Stimulated activated CD4-positive, alpha-beta T cell treated with anti-CD3 and anti-CD28 coated beads, Interleukin-15, amount 100 ng/mL, for 1 hour (primary cell): ENCODE measurements around the gene NKG7.

Experiments used
- DNase-seq, 2 donors: peaks; one replicate each; pipeline ENCODE4 v3.0.0-alpha.2; 2020; ENCODE audit warnings: low read depth in 1 of 2, low spot score in 1 of 2

Gene NKG7

DNA sequence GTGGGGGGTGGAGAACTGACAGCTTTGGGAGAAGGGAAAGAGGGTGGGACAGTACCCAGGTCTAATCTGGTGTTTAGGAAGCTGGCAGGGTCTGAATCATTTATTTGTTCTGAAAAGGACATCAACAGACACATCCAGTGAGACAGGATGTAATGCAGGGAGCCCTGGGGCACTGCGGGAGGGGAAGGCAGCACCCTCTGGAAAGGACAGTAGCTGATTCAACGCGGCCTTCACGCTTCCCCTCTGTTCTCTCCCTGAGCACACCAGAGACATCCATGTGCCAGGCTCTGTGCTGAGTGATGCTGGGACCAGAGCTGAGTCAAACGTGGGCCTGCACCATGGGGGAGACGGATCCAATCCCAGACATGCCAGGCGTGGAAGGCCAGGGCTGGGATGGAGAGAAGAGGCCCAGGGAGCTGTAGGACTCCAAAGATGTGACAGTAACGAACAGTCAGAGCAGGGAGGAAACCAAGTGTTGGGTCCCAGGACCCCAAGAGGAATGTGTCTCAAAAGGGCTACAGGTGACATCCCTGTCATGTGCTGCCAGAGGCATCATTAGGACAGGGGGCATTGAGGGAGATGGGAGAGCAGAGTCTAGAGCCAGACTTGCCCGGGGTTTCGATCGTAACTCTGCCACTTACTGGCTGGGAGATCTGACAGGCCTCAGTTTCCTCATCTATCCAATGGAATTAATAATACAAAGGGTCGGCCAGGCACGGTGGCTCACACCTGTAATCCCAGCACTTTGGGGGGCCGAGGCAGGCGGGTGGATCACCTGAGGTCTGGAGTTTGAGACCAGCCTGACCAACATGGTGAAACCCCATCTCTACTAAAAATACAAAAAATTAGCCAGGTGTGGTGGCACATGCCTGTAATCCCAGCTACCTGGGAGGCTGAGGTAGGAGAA lies 8.0 kb downstream of the NKG7 start:
- DNase-seq = no peak

- no peak for DNase-seq
Observed at GRCh38 chr19:51361239-51361638, 11.2 kb downstream of the NKG7 start.

DNA sequence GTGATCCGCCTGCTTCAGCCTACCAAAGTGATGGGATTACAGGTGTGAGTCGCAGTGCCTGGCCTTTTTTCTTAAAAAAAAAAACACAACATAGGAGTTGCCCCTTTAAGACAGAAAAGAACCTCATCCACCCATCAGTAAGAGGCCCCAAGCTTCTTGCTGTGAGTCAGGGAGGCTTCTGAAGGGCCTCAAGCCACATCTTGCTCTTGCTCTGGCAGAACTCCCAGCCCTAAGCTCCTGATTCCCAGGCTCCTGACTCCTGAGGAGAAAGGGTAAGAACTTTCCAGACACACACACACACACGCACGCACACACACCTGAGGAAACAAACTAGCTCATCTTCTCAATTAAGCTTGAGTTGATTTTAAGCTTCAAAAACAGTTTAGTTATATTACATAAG lies 13.2 kb downstream of the NKG7 start:
- DNase-seq = no peak

GRCh38 chr19:51357952-51358351 lies 14.5 kb downstream of the NKG7 start:
- DNase-seq = no peak

DNA sequence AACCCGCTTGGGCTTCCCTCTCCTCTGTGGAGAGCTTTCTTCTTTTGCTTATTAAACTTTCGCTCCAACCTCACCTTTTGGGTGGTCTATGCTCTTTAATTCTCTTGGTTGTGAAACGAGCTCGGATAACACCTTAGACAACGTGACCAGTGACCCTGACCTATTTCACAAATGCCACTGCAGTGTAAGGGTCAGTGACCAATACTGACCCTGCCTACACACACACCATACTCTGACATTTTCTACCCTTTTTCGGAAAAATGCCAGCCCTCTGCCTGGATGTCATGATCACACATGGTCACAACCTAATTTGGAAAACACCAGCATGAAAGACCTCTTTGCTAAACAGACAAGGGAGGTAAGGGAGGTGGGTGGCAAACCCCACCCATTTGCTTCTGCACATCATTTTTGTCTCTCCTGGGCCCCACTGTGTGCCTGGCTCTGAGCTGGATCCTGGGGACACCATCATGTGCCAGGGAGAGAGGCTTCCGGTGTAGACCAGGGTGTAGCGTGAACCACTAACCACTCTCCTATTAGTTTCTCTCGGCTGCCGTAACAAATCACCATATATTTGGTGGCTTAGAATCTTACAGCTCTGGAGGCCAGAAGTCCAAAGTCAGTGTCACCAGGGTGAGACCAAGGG lies 16.2 kb downstream of the NKG7 start:
- no peak for DNase-seq

DNA sequence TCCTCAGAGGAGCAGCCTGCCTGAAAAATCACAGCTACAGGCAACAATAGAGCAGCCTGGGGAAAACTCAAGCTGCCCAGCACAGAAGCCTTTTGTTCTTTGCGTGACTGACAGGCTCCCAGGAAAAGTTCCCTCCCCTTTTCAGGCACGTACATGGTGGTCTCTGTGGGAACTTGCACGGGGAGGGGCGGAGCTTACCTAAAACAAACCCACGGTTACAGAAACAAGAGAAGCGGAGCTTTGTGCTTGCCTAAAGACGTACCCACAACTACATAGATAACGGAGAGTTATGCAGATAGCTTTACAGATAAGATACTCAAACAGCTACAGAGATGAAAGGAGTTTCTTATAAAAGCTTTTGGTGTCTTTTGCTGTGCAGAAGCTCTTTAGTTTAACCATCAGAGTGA lies 17.7 kb downstream of the NKG7 start:
- no peak for DNase-seq

DNA sequence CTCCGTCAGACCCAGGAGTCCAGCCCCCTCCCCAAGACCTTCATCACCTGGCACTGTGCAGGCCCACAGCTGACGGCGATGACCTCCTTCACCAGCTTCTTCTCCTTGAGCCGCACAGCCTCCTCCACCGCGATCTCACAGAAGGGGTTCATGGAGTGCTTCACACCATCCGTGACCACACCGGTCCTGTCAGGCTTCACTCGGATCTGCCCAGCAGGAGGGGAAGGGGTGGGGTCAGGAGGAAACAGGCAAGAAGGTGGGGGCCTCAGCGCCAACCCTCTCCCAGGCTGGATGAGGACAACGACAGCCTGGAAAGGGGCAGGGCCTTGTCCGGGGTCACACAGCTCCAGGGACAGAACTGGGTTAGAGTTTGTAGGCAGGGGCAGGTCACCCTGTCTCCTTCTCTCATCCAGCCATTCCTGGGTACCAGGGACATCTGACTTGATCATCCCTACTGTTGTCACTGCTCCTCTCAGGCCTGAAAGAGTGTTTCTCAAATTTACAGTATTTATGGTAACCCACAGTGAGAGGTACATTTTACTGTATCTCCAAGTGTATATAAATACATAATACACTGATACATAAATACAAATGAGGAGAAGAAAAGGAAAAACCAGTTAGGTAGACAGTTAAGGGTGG lies 18.2 kb downstream of the NKG7 start:
- no peak for DNase-seq

GRCh38 chr19:51352783-51353360 lies 19.6 kb downstream of the NKG7 start:
- no peak for DNase-seq

DNA sequence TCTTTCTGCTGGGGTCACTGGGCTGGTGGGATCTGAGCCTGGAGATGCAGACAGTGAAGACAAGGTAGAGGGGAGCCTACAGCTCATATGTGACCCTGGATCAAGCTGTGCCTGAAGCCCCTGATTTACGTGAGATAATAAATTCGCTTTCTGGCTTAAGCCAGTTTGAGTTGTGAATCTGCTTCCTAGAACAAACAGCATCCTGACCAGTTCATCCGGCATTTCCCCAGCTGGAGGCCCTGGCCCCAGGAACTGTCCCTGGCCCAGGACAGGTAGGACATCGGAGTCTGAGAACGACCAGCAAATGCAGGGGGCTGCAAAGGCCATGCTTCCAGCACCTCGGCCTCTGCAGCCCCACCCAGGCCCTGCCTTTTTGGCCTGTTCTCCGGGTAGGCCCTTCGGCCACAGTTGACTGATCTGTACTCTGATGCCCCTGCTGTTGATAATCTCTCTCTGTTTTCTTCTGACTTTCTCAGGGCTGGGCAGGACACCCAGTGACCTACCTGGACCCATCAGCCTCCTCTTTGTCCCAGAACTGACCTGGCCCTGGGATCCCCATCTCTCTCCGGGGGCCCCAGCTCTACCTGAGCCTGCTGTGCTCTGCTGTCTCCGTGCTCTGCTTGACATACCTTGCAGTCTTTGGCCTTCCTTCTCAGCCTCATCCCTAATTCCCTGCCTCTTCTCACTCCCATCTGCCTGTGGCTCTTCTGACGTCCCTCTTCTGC lies 21.0 kb downstream of the NKG7 start:
- DNase-seq = no peak

DNA sequence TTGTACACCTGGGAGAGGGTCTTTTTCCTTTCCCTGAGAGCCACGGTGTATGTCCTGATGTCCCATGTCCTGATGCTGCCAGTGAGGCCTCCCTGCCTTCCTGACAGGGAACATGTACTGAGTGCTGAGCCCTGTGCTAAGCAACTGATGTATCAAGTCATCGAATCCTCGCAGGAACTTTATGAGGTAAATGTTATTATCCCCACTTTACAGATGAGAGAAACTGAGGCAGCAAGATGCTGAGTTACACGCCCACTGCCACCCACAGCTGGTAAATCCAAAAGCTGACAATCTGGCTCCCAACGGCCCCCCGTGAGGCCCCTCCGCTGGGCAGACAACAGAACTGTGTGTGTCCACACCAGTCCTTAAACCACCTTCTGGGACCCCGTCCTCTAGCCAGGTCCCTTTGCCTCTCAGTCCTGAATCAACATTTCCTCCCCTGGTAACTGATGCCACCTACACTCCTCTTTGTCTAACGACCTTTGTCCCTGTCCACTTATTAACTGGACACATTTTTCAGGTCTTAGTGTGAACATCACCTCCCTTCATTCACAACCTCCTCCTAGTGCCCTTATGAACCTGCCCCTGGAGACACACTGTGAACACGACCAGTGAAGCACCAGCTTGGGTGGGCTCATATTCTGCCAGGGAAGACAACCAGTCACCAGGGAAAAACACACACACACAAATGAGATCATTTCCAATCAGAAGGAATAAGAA lies 25.1 kb downstream of the NKG7 start:
- no peak for DNase-seq

DNA sequence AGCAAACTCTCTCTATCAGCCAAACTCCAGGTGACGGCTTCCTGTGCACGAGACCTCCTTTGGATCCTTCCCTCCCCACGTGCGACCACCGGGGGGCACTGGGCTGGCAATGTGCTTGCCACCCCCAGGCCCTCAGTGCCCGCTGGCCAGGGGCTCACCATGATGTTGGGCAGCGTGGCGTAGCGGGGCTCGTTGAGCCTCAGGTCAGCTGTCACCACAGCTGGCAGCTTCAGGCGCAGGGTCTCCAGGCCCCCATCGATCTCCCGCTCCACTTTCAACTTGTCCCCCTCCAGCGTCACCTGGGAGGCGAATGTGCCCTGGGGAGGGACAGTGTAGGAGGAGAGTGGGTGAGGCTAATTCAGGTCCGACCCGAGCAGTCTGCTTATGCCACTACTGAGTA lies 25.7 kb downstream of the NKG7 start:
- no peak for DNase-seq

DNA sequence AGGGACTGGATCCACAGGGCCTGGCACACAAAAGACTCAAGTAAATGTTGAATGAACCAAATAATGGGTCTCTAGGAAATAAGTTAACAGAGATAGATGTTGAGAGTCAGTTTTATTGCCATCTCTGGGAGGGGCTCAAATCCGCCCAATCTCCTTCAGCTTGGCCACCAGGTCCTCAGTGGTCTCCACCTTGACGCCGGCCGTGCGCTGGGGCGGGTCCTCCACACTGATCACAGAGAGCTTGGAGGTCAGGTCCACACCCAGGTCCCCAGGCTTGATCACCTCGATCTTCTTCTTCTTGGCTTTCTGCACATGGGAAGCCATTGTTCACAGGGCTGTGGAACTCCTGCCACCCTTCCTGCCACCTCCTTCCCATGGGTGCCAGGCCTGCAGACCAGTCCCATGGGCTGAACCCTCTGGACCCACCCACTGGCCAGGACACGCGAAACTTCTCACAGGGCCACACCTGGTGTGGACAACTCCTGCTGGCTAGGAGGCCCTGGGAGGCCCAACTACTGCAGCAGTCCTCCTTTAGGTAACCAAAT lies 27.3 kb downstream of the NKG7 start:
- no peak for DNase-seq

GRCh38 chr19:51342631-51343569 lies 29.6 kb downstream of the NKG7 start:
- no peak for DNase-seq

DNA sequence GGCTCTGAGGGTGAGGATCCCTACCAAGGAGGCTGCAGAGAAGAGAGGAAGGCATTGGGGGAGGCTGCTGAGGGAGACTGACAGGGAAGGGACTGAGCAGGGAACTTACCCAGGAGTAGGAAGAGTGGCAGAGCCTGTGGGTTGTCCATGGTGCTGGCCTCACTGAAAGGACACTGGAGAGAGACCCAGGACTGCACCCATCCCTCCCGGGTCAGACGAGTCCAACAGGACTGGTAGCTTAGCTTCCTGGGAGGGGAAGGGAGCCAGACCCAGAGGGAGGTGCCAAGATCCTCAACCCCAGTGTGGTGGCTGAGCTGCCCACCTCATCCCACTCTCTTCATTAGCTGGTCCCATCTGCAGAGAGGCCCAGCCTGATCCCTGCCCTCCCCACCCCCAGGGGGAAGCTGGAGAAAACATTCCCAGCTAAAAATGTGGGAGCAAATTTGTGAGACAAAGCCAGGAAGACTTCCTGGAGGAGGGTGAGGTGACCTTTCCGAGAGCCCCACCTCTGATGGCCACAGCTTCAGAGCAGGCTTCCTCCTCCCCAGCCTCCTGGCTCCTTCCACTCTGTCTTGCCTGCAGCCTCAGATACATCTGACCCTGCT lies 30.4 kb downstream of the NKG7 start, which contains the start of gene VSIG10L:
Gene VSIG10L, minus strand, starts transcription at position 164 of the 605 bp plus-strand sequence. Its CDS starts 15 bp downstream, at position 149.
- DNase-seq = no peak

DNA sequence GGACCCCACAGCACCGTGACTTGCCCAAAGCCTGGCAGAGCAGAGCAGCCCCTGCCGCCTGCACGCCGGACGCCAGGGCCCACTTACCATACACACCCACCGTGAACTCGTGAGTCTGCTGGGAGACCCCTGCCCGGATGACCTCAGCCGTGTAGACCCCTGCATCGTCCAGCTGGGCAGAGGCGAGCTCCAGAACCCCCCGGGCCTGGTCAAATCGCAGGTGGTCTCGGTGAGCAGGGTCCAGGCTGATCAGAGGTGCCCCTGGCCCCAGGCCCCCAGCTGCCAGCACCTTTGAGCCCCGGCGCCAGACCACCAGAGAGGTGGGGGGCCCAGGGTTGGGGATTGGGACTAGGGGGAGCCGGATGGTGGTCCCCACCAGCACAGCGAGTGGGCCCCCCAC lies 31.4 kb downstream of the NKG7 start:
- no peak for DNase-seq

DNA sequence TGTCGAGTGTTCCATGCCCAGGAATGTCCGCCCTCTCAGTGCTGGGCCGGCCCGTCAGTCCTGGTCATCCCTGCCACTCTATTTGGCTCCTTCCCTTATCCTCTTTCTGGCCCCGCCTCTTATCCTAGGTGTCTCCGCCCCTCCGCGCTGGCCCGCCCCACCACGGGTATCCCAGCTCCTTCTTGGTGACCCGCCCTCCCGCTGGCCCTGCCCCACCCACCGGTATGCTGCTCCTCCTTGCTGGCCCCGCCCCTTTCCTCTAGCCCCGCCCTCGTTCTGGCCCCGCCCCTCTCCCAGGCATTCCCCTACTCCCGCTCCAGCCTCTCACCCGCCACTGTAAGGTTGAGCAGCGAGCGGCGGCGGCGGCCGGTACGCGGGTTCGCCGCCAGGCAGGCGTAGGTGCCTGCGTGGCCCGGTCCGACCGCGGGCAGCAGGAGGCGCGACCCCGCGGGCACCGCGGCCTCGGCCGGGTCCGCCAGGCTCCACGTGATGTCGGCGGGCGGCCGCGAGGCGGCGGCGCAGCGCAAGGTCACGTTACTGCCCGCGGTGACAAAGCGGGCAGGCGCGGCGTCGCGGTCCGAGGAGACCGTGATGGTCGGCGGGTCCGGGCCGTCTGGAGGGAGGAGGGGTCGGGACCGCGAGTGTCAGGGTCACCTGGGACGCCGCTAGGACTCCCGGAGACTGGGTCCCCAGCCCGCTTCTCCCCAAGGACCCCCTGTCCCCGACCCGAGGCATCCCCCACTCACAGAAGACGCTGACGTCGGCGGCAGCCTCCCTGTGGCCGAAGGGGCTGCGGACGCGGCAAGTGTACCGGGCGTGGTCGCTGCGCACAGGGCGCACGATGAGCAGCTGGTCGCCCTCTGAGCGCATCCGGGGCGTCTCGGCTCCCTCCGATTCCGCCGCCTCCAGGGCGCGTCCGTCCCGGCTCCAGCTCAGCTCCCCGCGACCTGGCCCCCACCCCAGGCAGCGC lies 32.5 kb downstream of the NKG7 start:
- DNase-seq = peak; percentile 67 to 90

GRCh38 chr19:51339313-51339686 lies 33.2 kb downstream of the NKG7 start:
- no peak for DNase-seq
